Suprapubic skin (tissue), 3 donors: ENCODE data around the gene ACSF2.

Experiments
- CTCF ChIP-seq, 2 donors: fragments of 200-600 bp in 1 of 2; fragments of 450-650 bp in 1 of 2; sonication (generic) in 1 of 2; IDR thresholded peaks; one replicate each; pipeline ENCODE4 v1.5.1; 2016 to 2019; ENCODE audit warnings: antibody characterized with exemption in 2 of 2, mild to moderate bottlenecking in 1 of 2, moderate library complexity in 1 of 2
- POLR2A ChIP-seq, 2 donors: fragments of 450-650 bp; IDR thresholded peaks; one replicate each; pipeline ENCODE4 v1.6.1; 2017; ENCODE audit warnings: antibody characterized with exemption in 2 of 2, mild to moderate bottlenecking in 2 of 2, moderate library complexity in 2 of 2

GRCh38 chr17:50429793-50430192 lies 3.8 kb downstream of the ACSF2 start:
- TF ChIP-seq CTCF (IDR thresholded peaks at IDR 0.05) = no peak
- no peak for TF ChIP-seq POLR2A (IDR thresholded peaks at IDR 0.05)
